A673 (cell line): ENCODE results near the gene C17orf67. TPM values are rescaled to one million over a fixed set of nuclear protein-coding genes. Genes with fewer than 3 reads are reported as not detected.

Experiments used
- BruUV-seq: library from RNA; stranded (reverse); fragments of 400-500 nt; replicated peaks from 2 replicates; lab custom pipeline; 2021; lab: Mats Ljungman, UMichigan
- CTCF ChIA-PET: fragments of 300-600 bp; sonication (Branson Sonifier 250); formaldehyde crosslinking; loops from one replicate; lab custom pipeline; 2022; ENCODE audit warnings: antibody characterized with exemption; lab: Charles Lee
- POLR2A ChIA-PET: fragments of 300-600 bp; sonication (Branson Sonifier 250); formaldehyde crosslinking; loops from one replicate; lab custom pipeline; 2022; ENCODE audit warnings: antibody characterized with exemption; ENCODE audit not compliant: low non-redundant PET; lab: Charles Lee
- DNase-seq: peaks from one replicate; pipeline ENCODE4 v3.0.0-alpha.2; 2015; ENCODE audit warnings: low spot score
- H3K27ac ChIP-seq: fragments of 200-600 bp; sonication (generic); 2 replicates; pipeline ENCODE4 v1.5.1; 2016; ENCODE audit warnings: mixed run types, low read depth, mild to moderate bottlenecking, mixed read lengths, antibody characterized with exemption, low read length; ENCODE audit not compliant: poor library complexity, severe bottlenecking
- H3K27me3 ChIP-seq: fragments of 200-600 bp; sonication (generic); replicated peaks from 2 replicates; pipeline ENCODE4 v1.6.1; 2017; ENCODE audit warnings: mixed run types, low read depth, mild to moderate bottlenecking, mixed read lengths, antibody characterized with exemption, low read length; ENCODE audit not compliant: insufficient read depth, poor library complexity
- H3K36me3 ChIP-seq: fragments of 200-600 bp; sonication (generic); 2 replicates; pipeline ENCODE4 v1.6.1; 2016; ENCODE audit warnings: mixed run types, mild to moderate bottlenecking, mixed read lengths, antibody characterized with exemption, low read length; ENCODE audit not compliant: insufficient read depth, poor library complexity, severe bottlenecking
- H3K4me1 ChIP-seq: fragments of 200-600 bp; sonication (generic); 2 replicates; pipeline ENCODE4 v1.6.1; 2017; ENCODE audit warnings: mixed run types, mild to moderate bottlenecking, mixed read lengths, antibody characterized with exemption, low read length; ENCODE audit not compliant: insufficient read depth, poor library complexity, severe bottlenecking
- H3K4me3 ChIP-seq: fragments of 200-600 bp; sonication (generic); 2 replicates; pipeline ENCODE4 v1.5.1; 2016; ENCODE audit warnings: low read depth, mixed run types, mild to moderate bottlenecking, mixed read lengths, low read length; ENCODE audit not compliant: poor library complexity, severe bottlenecking
- H3K9me3 ChIP-seq: fragments of 200-600 bp; sonication (generic); 2 replicates; pipeline ENCODE4 v1.6.1; 2016; ENCODE audit warnings: mixed run types, low read depth, mild to moderate bottlenecking, mixed read lengths, antibody characterized with exemption, low read length; ENCODE audit not compliant: poor library complexity, severe bottlenecking
- CTCF ChIP-seq: fragments of 300-800, 200-600 bp; sonication (generic); conservative IDR thresholded peaks from 2 replicates; pipeline ENCODE4 v1.5.1; 2017; ENCODE audit warnings: low read depth, mild to moderate bottlenecking, antibody characterized with exemption, low read length, moderate library complexity, mixed read lengths
- EZH2 ChIP-seq: fragments of 200-600 bp; sonication (generic); IDR thresholded peaks from 2 replicates; pipeline ENCODE4 v1.6.1; 2017; ENCODE audit warnings: borderline replicate concordance, low read depth, mild to moderate bottlenecking, mixed read lengths, antibody characterized with exemption, low read length; ENCODE audit not compliant: poor library complexity, severe bottlenecking
- intact Hi-C: fragments of 100-400 bp; cut with micrococcal nuclease; formaldehyde crosslinking; loops from one replicate; pipeline ENCODE4 v1.10.0; 2022; ENCODE audit not compliant: unreplicated experiment
- total RNA-seq: library from RNA; stranded (reverse); gene quantifications from 2 replicates; pipeline ENCODE4 v1.2.3, GENCODE V29; 2021

Gene C17orf67
- total RNA-seq, 1 experiment from 2014 or later, result 2.7 TPM

DNA sequence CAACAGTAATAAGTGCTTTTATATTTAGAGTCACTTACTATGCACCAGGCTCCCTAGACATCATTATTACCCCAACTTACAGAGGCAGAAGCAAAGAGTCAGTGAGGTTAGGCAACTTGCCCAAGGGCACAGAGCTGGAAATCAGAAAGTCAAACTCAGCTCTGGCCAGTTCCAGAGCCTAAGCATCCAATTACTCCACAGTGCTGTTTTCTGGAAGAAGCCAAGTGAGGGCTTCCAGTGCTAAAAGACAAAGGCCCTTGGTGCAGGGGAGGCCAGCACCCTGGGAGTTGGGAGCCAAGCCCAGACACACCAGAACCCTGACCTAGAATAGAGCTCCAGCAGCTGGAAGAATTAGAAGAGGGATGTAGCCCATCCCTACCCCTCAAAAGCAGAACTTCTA lies 40.2 kb downstream of the C17orf67 start:
- BruUV-seq, result no TSS peak
- no peaks in the 10 kb centered on the region for H3K4me1 ChIP-seq
- intact Hi-C loops, result no loop called here
- no peak for DNase-seq
- H3K27ac ChIP-seq, result no peak overlapping the region
- ChIA-PET POLR2A (no interaction called here), CTCF (interaction anchor here (0.8 kb wide), 1 partner anchor 26 kb away, joined by 3 read pairs; no protein-coding TSS in a partner anchor)
- no peak overlapping the region for H3K4me3 ChIP-seq
- H3K36me3 ChIP-seq, result no peaks in the 10 kb centered on the region
- no peaks in the 10 kb centered on the region for H3K27me3 ChIP-seq
- TF ChIP-seq CTCF (no peak), EZH2 (no peak)
- H3K9me3 ChIP-seq, result no peaks in the 10 kb centered on the region

DNA sequence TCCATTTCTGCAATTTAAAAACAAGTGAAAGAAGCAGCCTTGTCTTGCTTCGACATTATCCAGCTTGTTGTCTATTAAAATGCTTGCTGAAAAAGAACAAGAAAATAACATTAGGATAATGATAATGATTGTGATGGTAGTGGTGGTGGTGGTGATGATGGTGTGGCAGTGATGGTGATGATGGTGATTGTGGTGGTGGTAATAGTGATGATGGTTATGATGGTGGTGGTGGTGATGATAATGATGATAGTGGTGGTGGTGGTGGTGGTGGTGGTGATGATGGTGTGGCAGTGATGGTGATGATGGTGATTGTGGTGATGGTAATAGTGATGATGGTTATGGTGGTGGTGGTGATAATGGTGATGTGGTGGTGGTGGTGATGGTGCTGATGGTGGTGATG lies 41.5 kb downstream of the C17orf67 start:
- H3K9me3 ChIP-seq, result no peaks in the 10 kb centered on the region
- H3K27ac ChIP-seq, result no peak overlapping the region
- intact Hi-C loops, result no loop called here
- no peaks in the 10 kb centered on the region for H3K27me3 ChIP-seq
- H3K4me3 ChIP-seq, result no peak overlapping the region
- ChIA-PET POLR2A (no interaction called here), CTCF (no interaction called here)
- TF ChIP-seq EZH2 (no peak), CTCF (no peak)
- no peaks in the 10 kb centered on the region for H3K4me1 ChIP-seq
- BruUV-seq, result no TSS peak
- H3K36me3 ChIP-seq, result no peaks in the 10 kb centered on the region
- no peak for DNase-seq

DNA sequence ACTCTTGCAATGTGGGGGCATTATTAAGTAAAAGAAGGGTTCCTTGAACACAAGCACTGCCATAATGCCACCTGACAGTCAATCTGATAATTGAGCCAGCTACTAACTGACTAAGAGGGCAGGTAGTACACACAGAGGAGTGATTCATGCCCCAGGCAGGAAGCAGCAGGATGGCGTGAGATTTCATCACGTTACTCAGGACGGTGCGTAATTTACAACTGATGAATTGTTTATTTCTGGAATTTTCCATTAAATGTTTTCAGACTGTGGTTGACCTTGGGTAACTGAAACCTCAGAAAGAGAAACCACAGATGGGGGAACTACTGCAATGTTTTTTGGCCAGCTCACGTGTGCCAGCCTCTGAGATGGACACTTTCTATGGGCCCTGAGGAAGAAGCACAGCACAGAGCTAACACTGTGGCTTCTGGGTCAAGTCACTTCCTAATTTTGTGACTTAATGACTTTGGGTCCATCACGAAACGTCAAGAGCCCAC lies 46.7 kb downstream of the C17orf67 start:
- no peaks in the 10 kb centered on the region for H3K27me3 ChIP-seq
- TF ChIP-seq EZH2 (no peak), CTCF (no peak)
- H3K27ac ChIP-seq, result no peak overlapping the region
- H3K9me3 ChIP-seq, result no peaks in the 10 kb centered on the region
- no peaks in the 10 kb centered on the region for H3K4me1 ChIP-seq
- CTCF ChIA-PET, result no interaction called here
- H3K36me3 ChIP-seq, result no peaks in the 10 kb centered on the region
- BruUV-seq, result no TSS peak
- intact Hi-C loops, result no loop called here
- DNase-seq, result no peak
- no peak overlapping the region for H3K4me3 ChIP-seq
- POLR2A ChIA-PET, result no interaction called here
